Measurements from ENCODE around the gene PSMD3.

Gene PSMD3

GRCh38 chr17:39969375-39969774, 11.2 kb upstream of the PSMD3 start:
- Histone ChIP-seq H3K4me1 (no peaks in the 10 kb centered on the region), H3K9me3 (no peaks in the 10 kb centered on the region), H3K27me3 (peaks cover 0 to 32% of the 10 kb centered on the region in 2 donors), H3K36me3 (no peaks in the 10 kb centered on the region), H3K4me3 (no peak overlapping the region), H3K27ac (no peak overlapping the region)
- no peak for DNase-seq
- intact Hi-C loops (cut with DNase I; ENCODE audit: low total_unique reads) = no loop called here
- TF ChIP-seq CTCF (IDR thresholded peaks at IDR 0.05) = no peak

- no peak for TF ChIP-seq CTCF (IDR thresholded peaks at IDR 0.05)
- intact Hi-C loops (cut with DNase I; ENCODE audit: low total_unique reads) = loop anchor here (10.0 kb wide), 1 partner anchor 215 kb away; no protein-coding TSS in a partner anchor
- Histone ChIP-seq H3K4me1 (no peaks in the 10 kb centered on the region), H3K4me3 (no peak overlapping the region), H3K9me3 (no peaks in the 10 kb centered on the region), H3K27me3 (peaks cover 0 to 35% of the 10 kb centered on the region in 2 donors), H3K27ac (no peak overlapping the region), H3K36me3 (no peaks in the 10 kb centered on the region)
- DNase-seq = no peak
These were observed 10.4 kb upstream of the PSMD3 start for GRCh38 chr17:39970157-39970692.

GRCh38 chr17:39971076-39971603, 9.5 kb upstream of the PSMD3 start:
- no peak for DNase-seq
- no peak for TF ChIP-seq CTCF (IDR thresholded peaks at IDR 0.05)
- Histone ChIP-seq H3K9me3 (no peaks in the 10 kb centered on the region), H3K27ac (no peak overlapping the region), H3K36me3 (no peaks in the 10 kb centered on the region), H3K4me3 (no peak overlapping the region), H3K27me3 (peaks cover 0 to 35% of the 10 kb centered on the region in 2 donors), H3K4me1 (no peaks in the 10 kb centered on the region)
- intact Hi-C loops (cut with DNase I; ENCODE audit: low total_unique reads) = loop anchor here (10.0 kb wide), 1 partner anchor 216 kb away; no protein-coding TSS in a partner anchor

- DNase-seq = no peak
- TF ChIP-seq CTCF (IDR thresholded peaks at IDR 0.05) = no peak
- Histone ChIP-seq H3K9me3 (no peaks in the 10 kb centered on the region), H3K4me3 (no peak overlapping the region), H3K27me3 (peaks cover 0 to 42% of the 10 kb centered on the region in 2 donors), H3K36me3 (no peaks in the 10 kb centered on the region), H3K27ac (no peak overlapping the region), H3K4me1 (no peaks in the 10 kb centered on the region)
- intact Hi-C loops (cut with DNase I; ENCODE audit: low total_unique reads) = loop anchor here (10.0 kb wide), 1 partner anchor 217 kb away; no protein-coding TSS in a partner anchor
These were observed 8.3 kb upstream of the PSMD3 start for GRCh38 chr17:39972271-39972670.

GRCh38 chr17:39973496-39973895, 7.1 kb upstream of the PSMD3 start:
- H3K9me3 ChIP-seq = no peaks in the 10 kb centered on the region
- TF ChIP-seq CTCF (IDR thresholded peaks at IDR 0.05) = no peak
- H3K4me3 ChIP-seq = no peak overlapping the region
- H3K27me3 ChIP-seq = peaks cover 0 to 48% of the 10 kb centered on the region in 2 donors
- no peaks in the 10 kb centered on the region for H3K4me1 ChIP-seq
- intact Hi-C loops (cut with DNase I; ENCODE audit: low total_unique reads) = loop anchor here (10.0 kb wide), 1 partner anchor 219 kb away; no protein-coding TSS in a partner anchor
- H3K27ac ChIP-seq = no peak overlapping the region
- DNase-seq = no peak
- no peaks in the 10 kb centered on the region for H3K36me3 ChIP-seq

All from tibial artery (tissue), 4 donors.